Right cardiac atrium (tissue), 5 donors: ENCODE data around the gene PIWIL4. TPM values are rescaled to one million over a fixed set of nuclear protein-coding genes. Genes with fewer than 3 reads are reported as not detected.
"Not testable (repeated sequence)": the region's sequence is repeated elsewhere in the genome, so short reads cannot be mapped to it uniquely, and the experiment has no call there.

Source experiments
- ATAC-seq, 2 donors: fragments of 200-7000 bp; cut with Tn5 transposase; one replicate each; pipeline versions ENCODE4 v1.8.0 to v1.9.1; 2020; ENCODE audit warnings: moderate library complexity in 2 of 2, mild to moderate bottlenecking in 1 of 2
- DNase-seq, 3 donors: peaks; one replicate each; pipeline ENCODE4 v3.0.0-alpha.2; 2020
- H3K27ac ChIP-seq: one replicate; pipeline ENCODE4 v1.5.1; 2013; ENCODE audit warnings: mild to moderate bottlenecking, low read length, control low read depth, moderate library complexity
- H3K27me3 ChIP-seq: one replicate; pipeline ENCODE4 v1.6.1; 2013; ENCODE audit not compliant: control insufficient read depth, insufficient read depth
- H3K4me1 ChIP-seq: one replicate; pipeline ENCODE4 v1.6.1; 2013; ENCODE audit warnings: low read length; ENCODE audit not compliant: control insufficient read depth, insufficient read depth
- H3K4me3 ChIP-seq: one replicate; pipeline ENCODE4 v1.5.1; 2013; ENCODE audit warnings: low read length, control low read depth
- H3K9me3 ChIP-seq: one replicate; pipeline ENCODE4 v1.6.1; 2013; ENCODE audit warnings: low read length; ENCODE audit not compliant: control insufficient read depth
- WGBS: extraction: QIAGEN DNeasy Blood & Tissue Kit; methylation state at CpG from one replicate; pipeline ENCODE4 v1.1.7; 2013; 5-methylcytosine and 5-hydroxymethylcytosine counted together
- intact Hi-C, 4 donors: fragments of 100-400 bp; cut with DNase I; formaldehyde crosslinking; loops; one replicate each; pipeline versions ENCODE4 v1.11.0 to v1.14.0; 2022 to 2023
- polyA plus RNA-seq: library from polyadenylated mRNA; stranded (reverse); fragments of 200-250 nt; gene quantifications from one replicate; pipeline ENCODE4 v1.2.3, GENCODE V29; 2013
- total RNA-seq, 4 donors: library from RNA; stranded (reverse); fragmentation: NEBNext Ultra II Directional; extraction: Animal tissue kit (Norgen Biotek cat#: 25700); gene quantifications; one replicate each; pipeline ENCODE4 v1.2.1, GENCODE V29; 2021
- donor health status: healthy with polysubstance abuse.
- donor health status: DM: no; HTN: yes; CAD: no.
- donor health status: DM: no; HTN: no; CAD: no.
- donor health status: DM: no; HTN: yes; CAD: no; lungs with severe emphysema.
- donor health status: DM: yes; HTN: yes; CAD: no.

Gene PIWIL4
- total and polyA plus RNA-seq, 5 donors, result 1.1 to 3.5 (median 1.6) TPM

- intact Hi-C loops, result no loop called here
- peak; percentile 49 to 68 (median 65) for DNase-seq
- peaks cover 8% of the 10 kb centered on the region for H3K4me1 ChIP-seq
- no peaks in the 10 kb centered on the region for H3K9me3 ChIP-seq
- WGBS, result 79% methylated on average over 13 of the region's 13 CpGs
- H3K27ac ChIP-seq, result no peak overlapping the region
- no peaks in the 10 kb centered on the region for H3K27me3 ChIP-seq
- ATAC-seq, result peak in 1 of 2 donors; percentile 79
- H3K4me3 ChIP-seq, result no peak overlapping the region
These were observed 72.9 kb downstream of the PIWIL4 start for GRCh38 chr11:94639901-94640721.

- 46% methylated on average over 8 of the region's 8 CpGs for WGBS
- intact Hi-C loops, result no loop called here
- H3K4me1 ChIP-seq, result peaks cover 8% of the 10 kb centered on the region
- H3K9me3 ChIP-seq, result no peaks in the 10 kb centered on the region
- H3K4me3 ChIP-seq, result no peak overlapping the region
- ATAC-seq (peak; percentile 76 to 93), DNase-seq (peak; percentile 71 to 85 (median 81))
- H3K27ac ChIP-seq, result no peak overlapping the region
- no peaks in the 10 kb centered on the region for H3K27me3 ChIP-seq
These were observed 74.1 kb downstream of the PIWIL4 start for GRCh38 chr11:94641167-94641761.

- DNase-seq, ATAC-seq, H3K4me1 ChIP-seq, H3K27me3 ChIP-seq, H3K9me3 ChIP-seq, intact Hi-C loops, H3K4me3 ChIP-seq, H3K27ac ChIP-seq: not testable (repeated sequence)
- WGBS, result 92% methylated on average over 7 of the region's 8 CpGs
These were observed 76.0 kb downstream of the PIWIL4 start for GRCh38 chr11:94643186-94643585.

GRCh38 chr11:94647926-94648325, 80.8 kb downstream of the PIWIL4 start:
- Histone ChIP-seq H3K27ac (no peak overlapping the region), H3K4me1 (no peaks in the 10 kb centered on the region), H3K4me3 (no peak overlapping the region), H3K27me3 (no peaks in the 10 kb centered on the region), H3K9me3 (no peaks in the 10 kb centered on the region)
- ATAC-seq (peak; percentile 97), DNase-seq (peak; percentile 75 to 86 (median 79))
- WGBS, result 35% methylated on average over 3 of the region's 3 CpGs
- intact Hi-C loops, result no loop called here

- Histone ChIP-seq H3K4me1 (no peaks in the 10 kb centered on the region), H3K27me3 (no peaks in the 10 kb centered on the region), H3K9me3 (no peaks in the 10 kb centered on the region), H3K4me3 (no peak overlapping the region), H3K27ac (no peak overlapping the region)
- DNase-seq (no peak), ATAC-seq (no peak)
- 76% methylated on average over 2 of the region's 2 CpGs for WGBS
- intact Hi-C loops, result no loop called here
These were observed 81.6 kb downstream of the PIWIL4 start for GRCh38 chr11:94648789-94649188.

- no peaks in the 10 kb centered on the region for H3K4me1 ChIP-seq
These were observed 82.1 kb downstream of the PIWIL4 start for GRCh38 chr11:94649254-94649653.

GRCh38 chr11:94649964-94650623, 82.9 kb downstream of the PIWIL4 start:
- Histone ChIP-seq H3K27ac (no peak overlapping the region), H3K4me3 (no peak overlapping the region), H3K27me3 (no peaks in the 10 kb centered on the region), H3K4me1 (no peaks in the 10 kb centered on the region), H3K9me3 (no peaks in the 10 kb centered on the region)
- DNase-seq (no peak), ATAC-seq (no peak)
- 87% methylated on average over 4 of the region's 4 CpGs for WGBS
- intact Hi-C loops, result no loop called here

More at GRCh38 chr11:94649254-94649653, 82.1 kb downstream of the PIWIL4 start:
- Histone ChIP-seq H3K27ac (no peak overlapping the region), H3K27me3 (no peaks in the 10 kb centered on the region), H3K9me3 (no peaks in the 10 kb centered on the region), H3K4me3 (no peak overlapping the region)
- ATAC-seq (no peak), DNase-seq (no peak)
- intact Hi-C loops, result no loop called here
- 73% methylated on average over 2 of the region's 2 CpGs for WGBS

- 47% methylated on average over 7 of the region's 7 CpGs for WGBS
- H3K9me3 ChIP-seq, result no peaks in the 10 kb centered on the region
- no peak overlapping the region for H3K27ac ChIP-seq
- DNase-seq (peak; percentile 84 to 92 (median 91)), ATAC-seq (peak; percentile 70 to 84)
- H3K4me1 ChIP-seq, result no peaks in the 10 kb centered on the region
- intact Hi-C loops, result no loop called here
- no peak overlapping the region for H3K4me3 ChIP-seq
- H3K27me3 ChIP-seq, result no peaks in the 10 kb centered on the region
These were observed 83.6 kb downstream of the PIWIL4 start for GRCh38 chr11:94650756-94651155.

- H3K9me3 ChIP-seq, result no peaks in the 10 kb centered on the region
- no peaks in the 10 kb centered on the region for H3K4me1 ChIP-seq
- H3K27ac ChIP-seq, result no peak overlapping the region
- ATAC-seq, result no peak
- 95% methylated on average over 6 of the region's 6 CpGs for WGBS
- no peak overlapping the region for H3K4me3 ChIP-seq
- intact Hi-C loops, result no loop called here
- no peak for DNase-seq
- H3K27me3 ChIP-seq, result no peaks in the 10 kb centered on the region
These were observed 85.6 kb downstream of the PIWIL4 start for GRCh38 chr11:94652735-94653284.

GRCh38 chr11:94653561-94653960, 86.4 kb downstream of the PIWIL4 start:
- intact Hi-C loops, result no loop called here
- DNase-seq, result no peak
- Histone ChIP-seq H3K4me3 (no peak overlapping the region), H3K4me1 (no peaks in the 10 kb centered on the region), H3K27me3 (no peaks in the 10 kb centered on the region), H3K9me3 (no peaks in the 10 kb centered on the region), H3K27ac (no peak overlapping the region)
- no peak for ATAC-seq
- WGBS, result 94% methylated on average over 5 of the region's 5 CpGs

GRCh38 chr11:94654201-94654600, 87.0 kb downstream of the PIWIL4 start:
- no peak for ATAC-seq

More at GRCh38 chr11:94654201-94654600, 87.0 kb downstream of the PIWIL4 start:
- Histone ChIP-seq H3K27me3 (no peaks in the 10 kb centered on the region), H3K9me3 (no peaks in the 10 kb centered on the region), H3K4me1 (peaks cover 2% of the 10 kb centered on the region), H3K27ac (no peak overlapping the region), H3K4me3 (no peak overlapping the region)
- no peak for DNase-seq
- WGBS, result 98% methylated on average over 7 of the region's 7 CpGs
- intact Hi-C loops, result no loop called here
